DOHH2 (cell line): ENCODE results near the gene DENND1A.

Experiments used
- EZH2phosphoT487 ChIP-seq: fragments of 200-600 bp; sonication (generic); IDR thresholded peaks from 2 replicates; pipeline ENCODE4 v1.6.1; 2017; ENCODE audit warnings: borderline replicate concordance, mild to moderate bottlenecking, antibody characterized with exemption, low read length, moderate library complexity, mixed read lengths
- TF ChIP-seq, protein P1 (sequence below): fragments of 200-600 bp; sonication (generic); IDR thresholded peaks from one replicate; pipeline ENCODE4 v1.5.1; 2014; ENCODE audit warnings: antibody characterized with exemption, mild to moderate bottlenecking, low read depth, low read length; ENCODE audit not compliant: poor library complexity, severe bottlenecking

DNA sequence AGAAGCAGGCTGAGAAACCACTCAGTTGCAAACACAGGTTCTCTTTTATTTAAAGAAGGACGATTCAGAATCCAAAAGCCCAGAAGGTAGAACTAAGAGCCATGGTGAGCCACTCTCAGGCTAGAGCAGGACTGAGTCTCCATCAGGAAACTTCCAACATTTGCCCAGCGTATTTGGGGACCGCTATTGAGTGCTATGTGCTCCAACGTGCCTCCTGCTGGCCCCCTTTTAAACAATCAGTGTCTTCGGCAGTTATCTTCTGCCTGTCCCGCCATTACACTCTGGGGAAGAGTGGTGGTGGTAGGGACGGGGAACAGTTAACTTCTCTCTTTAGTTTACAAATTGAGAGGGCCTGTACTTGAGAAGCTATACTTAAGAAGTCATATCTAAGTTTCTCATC, 78.1 kb downstream of the DENND1A start:
- TF ChIP-seq, protein P1, sequence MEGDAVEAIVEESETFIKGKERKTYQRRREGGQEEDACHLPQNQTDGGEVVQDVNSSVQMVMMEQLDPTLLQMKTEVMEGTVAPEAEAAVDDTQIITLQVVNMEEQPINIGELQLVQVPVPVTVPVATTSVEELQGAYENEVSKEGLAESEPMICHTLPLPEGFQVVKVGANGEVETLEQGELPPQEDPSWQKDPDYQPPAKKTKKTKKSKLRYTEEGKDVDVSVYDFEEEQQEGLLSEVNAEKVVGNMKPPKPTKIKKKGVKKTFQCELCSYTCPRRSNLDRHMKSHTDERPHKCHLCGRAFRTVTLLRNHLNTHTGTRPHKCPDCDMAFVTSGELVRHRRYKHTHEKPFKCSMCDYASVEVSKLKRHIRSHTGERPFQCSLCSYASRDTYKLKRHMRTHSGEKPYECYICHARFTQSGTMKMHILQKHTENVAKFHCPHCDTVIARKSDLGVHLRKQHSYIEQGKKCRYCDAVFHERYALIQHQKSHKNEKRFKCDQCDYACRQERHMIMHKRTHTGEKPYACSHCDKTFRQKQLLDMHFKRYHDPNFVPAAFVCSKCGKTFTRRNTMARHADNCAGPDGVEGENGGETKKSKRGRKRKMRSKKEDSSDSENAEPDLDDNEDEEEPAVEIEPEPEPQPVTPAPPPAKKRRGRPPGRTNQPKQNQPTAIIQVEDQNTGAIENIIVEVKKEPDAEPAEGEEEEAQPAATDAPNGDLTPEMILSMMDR, result no peak
- no peak for TF ChIP-seq EZH2phosphoT487
